Kidney (tissue), 14 donors: ENCODE measurements around the gene BRI3. TPM values are rescaled to one million over a fixed set of nuclear protein-coding genes. Genes with fewer than 3 reads are reported as not detected.

ENCODE experiments used
- DNase-seq, 5 donors: peaks; one replicate each; pipeline ENCODE4 v3.0.0-alpha.2; 2013 to 2020
- FAIRE-seq: peaks from 2 replicates; lab custom pipeline; 2012; peaks lifted over from hg19 to GRCh38; lab: Jason Lieb, UNC
- H3K27ac ChIP-seq, 2 donors: one replicate each; pipeline ENCODE4 v1.7.0; 2013; ENCODE audit warnings: low read depth in 2 of 2, low read length in 2 of 2, inconsistent platforms in 1 of 2
- H3K27me3 ChIP-seq: one replicate; pipeline ENCODE4 v1.7.1; 2013; ENCODE audit warnings: low read length, inconsistent platforms; ENCODE audit not compliant: control insufficient read depth, insufficient read depth
- H3K36me3 ChIP-seq, 3 donors: one replicate each; pipeline versions ENCODE4 v1.7.0 to v1.7.1; 2013; ENCODE audit warnings: low read length in 3 of 3, control low read depth in 1 of 3, inconsistent platforms in 1 of 3; ENCODE audit not compliant: insufficient read depth in 3 of 3, control insufficient read depth in 2 of 3
- H3K4me1 ChIP-seq, 3 donors: one replicate each; pipeline versions ENCODE4 v1.7.0 to v1.7.1; 2013; ENCODE audit warnings: low read length in 3 of 3, inconsistent platforms in 1 of 3, low read depth in 1 of 3; ENCODE audit not compliant: control insufficient read depth in 2 of 3, insufficient read depth in 2 of 3
- H3K4me3 ChIP-seq, 3 donors: one replicate each; pipeline versions ENCODE4 v1.7.0 to v1.8.1; 2013; ENCODE audit warnings: low read length in 3 of 3, control low read depth in 1 of 3, inconsistent platforms in 1 of 3
- H3K9ac ChIP-seq, 3 donors: one replicate each; pipeline versions ENCODE4 v1.7.0 to v1.7.1; 2013; ENCODE audit warnings: low read length in 3 of 3, control low read depth in 1 of 3, inconsistent platforms in 1 of 3
- H3K9me3 ChIP-seq, 3 donors: one replicate each; pipeline versions ENCODE4 v1.7.0 to v1.7.1; 2013; ENCODE audit warnings: low read length in 3 of 3, control low read depth in 1 of 3, inconsistent platforms in 1 of 3; ENCODE audit not compliant: control insufficient read depth in 2 of 3, insufficient read depth in 1 of 3
- intact Hi-C: fragments of 100-400 bp; cut with DNase I; formaldehyde crosslinking; loops from one replicate; pipeline ENCODE4 v1.11.1; 2022
- polyA plus RNA-seq: library from polyadenylated mRNA; stranded (reverse); fragments of 350-450 nt; fragmentation: Illumina TruSeq; extraction: RNeasy Lipid Tissue Mini Kit (QIAGEN cat#74804); gene quantifications from one replicate; pipeline ENCODE4 v1.2.3, GENCODE V29; 2014; ENCODE audit warnings: low read depth, low replicate concordance; ENCODE audit not compliant: insufficient read depth
- total RNA-seq: library from RNA; stranded (reverse); fragmentation: NEBNext Ultra II Directional; extraction: Animal tissue kit (Norgen Biotek cat#: 25700); gene quantifications from one replicate; pipeline ENCODE4 v1.2.1, GENCODE V29; 2021
- TF ChIP-seq, protein P1 (sequence below): IDR thresholded peaks from 3 replicates; pipeline ENCODE4 v1.5.1; 2012; ENCODE audit warnings: mild to moderate bottlenecking, moderate library complexity, borderline replicate concordance; ENCODE audit not compliant: insufficient read depth; ENCODE audit errors: extremely low read depth
- donor health status: control.
- donor health status: control.
- donor health status: control.
- donor health status: control.
- donor health status: control.
- donor health status: DM: yes; HTN: yes; CAD: no.
- donor health status: Normal renal cell carcinoma (clear cell type).

BRI3 gene
- total and polyA plus RNA-seq, 2 donors from 2014 or later: 192 to 240 TPM

DNA sequence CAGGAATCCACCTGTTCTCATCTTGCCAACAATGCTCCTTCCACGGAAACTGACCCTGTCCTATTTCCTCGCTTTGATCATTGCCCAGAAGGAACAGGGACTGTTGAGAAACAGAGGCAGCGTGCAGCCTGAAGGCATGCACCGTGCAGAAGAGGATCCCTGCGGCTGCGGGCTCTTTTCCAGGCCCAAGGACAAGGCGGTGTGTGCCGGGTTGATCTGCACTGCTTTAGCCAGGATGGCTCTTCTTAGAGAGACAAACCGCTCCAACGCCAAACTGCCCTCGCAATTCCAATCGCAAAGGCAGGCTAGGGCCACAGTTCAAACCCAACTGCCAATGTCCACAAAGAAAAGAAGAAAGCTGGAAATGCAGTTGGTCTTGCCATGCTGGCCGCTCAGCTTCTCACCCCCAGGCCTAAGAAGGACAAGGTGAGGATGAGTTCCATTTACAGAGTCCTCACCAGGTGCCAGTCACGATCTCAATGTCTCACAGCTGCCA, 26.5 kb downstream of the BRI3 start:
- Histone ChIP-seq H3K9ac (no peak overlapping the region), H3K36me3 (peaks cover 0 to 15% (median 5%) of the 10 kb centered on the region in 3 donors), H3K27me3 (no peaks in the 10 kb centered on the region), H3K4me1 (no peaks in the 10 kb centered on the region), H3K4me3 (no peak overlapping the region), H3K9me3 (no peaks in the 10 kb centered on the region), H3K27ac (no peak overlapping the region)
- intact Hi-C loops: no loop called here
- DNase-seq (no peak), FAIRE-seq (no peak)
- TF ChIP-seq, protein P1, sequence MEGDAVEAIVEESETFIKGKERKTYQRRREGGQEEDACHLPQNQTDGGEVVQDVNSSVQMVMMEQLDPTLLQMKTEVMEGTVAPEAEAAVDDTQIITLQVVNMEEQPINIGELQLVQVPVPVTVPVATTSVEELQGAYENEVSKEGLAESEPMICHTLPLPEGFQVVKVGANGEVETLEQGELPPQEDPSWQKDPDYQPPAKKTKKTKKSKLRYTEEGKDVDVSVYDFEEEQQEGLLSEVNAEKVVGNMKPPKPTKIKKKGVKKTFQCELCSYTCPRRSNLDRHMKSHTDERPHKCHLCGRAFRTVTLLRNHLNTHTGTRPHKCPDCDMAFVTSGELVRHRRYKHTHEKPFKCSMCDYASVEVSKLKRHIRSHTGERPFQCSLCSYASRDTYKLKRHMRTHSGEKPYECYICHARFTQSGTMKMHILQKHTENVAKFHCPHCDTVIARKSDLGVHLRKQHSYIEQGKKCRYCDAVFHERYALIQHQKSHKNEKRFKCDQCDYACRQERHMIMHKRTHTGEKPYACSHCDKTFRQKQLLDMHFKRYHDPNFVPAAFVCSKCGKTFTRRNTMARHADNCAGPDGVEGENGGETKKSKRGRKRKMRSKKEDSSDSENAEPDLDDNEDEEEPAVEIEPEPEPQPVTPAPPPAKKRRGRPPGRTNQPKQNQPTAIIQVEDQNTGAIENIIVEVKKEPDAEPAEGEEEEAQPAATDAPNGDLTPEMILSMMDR: no peak

DNA sequence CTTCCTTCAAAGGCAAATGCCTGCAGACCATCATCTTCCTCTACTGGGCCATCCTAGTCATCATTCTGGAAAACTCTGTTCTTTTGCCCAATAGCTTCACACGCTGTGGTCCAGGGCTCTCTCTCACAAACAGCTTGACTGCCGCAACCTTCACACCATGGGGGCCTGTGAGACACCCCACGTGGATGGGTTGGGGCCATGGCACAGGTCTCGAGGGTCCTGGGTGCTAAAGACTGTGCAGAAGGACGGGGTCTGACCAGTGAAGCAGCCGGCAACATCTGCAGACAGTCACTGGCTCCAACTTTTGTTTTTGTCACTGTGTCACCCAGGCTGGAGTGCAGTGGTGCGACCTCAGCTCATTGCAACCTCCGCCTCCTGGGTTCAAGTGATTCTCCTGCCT, 28.1 kb downstream of the BRI3 start:
- no peak overlapping the region for H3K4me3 ChIP-seq
- H3K9ac ChIP-seq: no peak overlapping the region
- FAIRE-seq: no peak
- no peaks in the 10 kb centered on the region for H3K27me3 ChIP-seq
- H3K27ac ChIP-seq: no peak overlapping the region
- TF ChIP-seq, protein P1: no peak
- H3K36me3 ChIP-seq: peaks cover 0 to 15% (median 5%) of the 10 kb centered on the region in 3 donors
- DNase-seq: no peak
- H3K9me3 ChIP-seq: no peaks in the 10 kb centered on the region
- intact Hi-C loops: no loop called here
- H3K4me1 ChIP-seq: no peaks in the 10 kb centered on the region

DNA sequence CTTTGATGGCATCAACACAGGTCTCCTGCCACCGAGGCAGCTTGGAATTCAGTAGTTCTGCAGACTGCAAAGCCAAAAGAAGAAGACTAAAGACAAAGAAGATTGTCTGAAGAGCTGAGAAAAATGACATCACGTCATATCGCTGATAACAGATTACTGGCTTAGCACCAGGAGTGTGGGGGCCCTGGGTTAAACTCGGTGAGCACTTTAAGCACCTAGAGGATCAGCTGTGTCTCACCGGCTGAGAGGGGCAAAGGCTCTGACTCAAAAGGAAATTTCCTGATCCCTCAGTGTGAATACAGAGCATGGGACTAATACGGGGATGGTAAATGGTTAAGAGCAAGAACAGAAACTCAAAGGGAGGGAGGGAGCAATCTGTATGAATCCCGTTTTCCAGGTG, 30.7 kb downstream of the BRI3 start:
- H3K4me3 ChIP-seq: no peak overlapping the region
- no peaks in the 10 kb centered on the region for H3K4me1 ChIP-seq
- no peak overlapping the region for H3K9ac ChIP-seq
- H3K36me3 ChIP-seq: peaks cover 0 to 8% (median 5%) of the 10 kb centered on the region in 3 donors
- no peaks in the 10 kb centered on the region for H3K9me3 ChIP-seq
- intact Hi-C loops: no loop called here
- no peak overlapping the region for H3K27ac ChIP-seq
- no peaks in the 10 kb centered on the region for H3K27me3 ChIP-seq
- no peak for FAIRE-seq
- no peak for DNase-seq
- TF ChIP-seq, protein P1: no peak

DNA sequence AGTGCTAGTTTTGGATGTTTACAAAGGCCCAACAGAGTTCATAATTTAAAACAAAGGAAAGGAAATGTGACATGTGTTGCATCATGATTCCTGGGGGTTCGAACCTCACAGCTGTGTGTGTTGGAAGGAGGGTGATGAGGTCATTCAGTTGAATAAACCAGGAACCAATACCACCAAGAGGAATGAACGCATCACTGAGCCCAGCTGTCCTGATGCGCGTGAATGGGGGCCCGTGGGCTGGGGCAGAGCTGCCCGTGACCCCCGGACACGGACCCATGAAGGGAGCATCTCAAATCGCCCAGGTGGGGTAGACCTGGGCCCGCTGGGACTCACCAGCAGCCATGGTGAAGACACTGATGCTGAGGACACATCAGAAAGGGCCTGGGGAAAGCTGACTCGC, 33.0 kb downstream of the BRI3 start:
- no peaks in the 10 kb centered on the region for H3K27me3 ChIP-seq
- FAIRE-seq (no peak), DNase-seq (no peak)
- H3K9ac ChIP-seq: no peak overlapping the region
- no peaks in the 10 kb centered on the region for H3K4me1 ChIP-seq
- no peaks in the 10 kb centered on the region for H3K36me3 ChIP-seq
- intact Hi-C loops: no loop called here
- TF ChIP-seq, protein P1: no peak
- no peaks in the 10 kb centered on the region for H3K9me3 ChIP-seq
- no peak overlapping the region for H3K4me3 ChIP-seq
- no peak overlapping the region for H3K27ac ChIP-seq
